K562 (cell line): ENCODE data around the gene CAMK2G. TPM values are rescaled to one million over a fixed set of nuclear protein-coding genes. Genes with fewer than 3 reads are reported as not detected.
A peak's percentile ranks its signal among the peaks of the same experiment; 100 is the strongest.

Source experiments
- ARHGAP35 ChIP-seq: fragments of 450-650 bp; IDR thresholded peaks from 2 replicates; pipeline ENCODE4 v1.6.1; 2018; ENCODE audit not compliant: partially characterized antibody
- CBX5 ChIP-seq: IDR thresholded peaks from 2 replicates; pipeline ENCODE4 v1.6.1; 2014; ENCODE audit warnings: low read depth, borderline replicate concordance
- CTBP1 ChIP-seq: fragments of 450-650 bp; IDR thresholded peaks from 2 replicates; pipeline ENCODE4 v1.6.1; 2016; ENCODE audit warnings: borderline replicate concordance
- GABPB1 ChIP-seq: sonication (generic); formaldehyde crosslinking; IDR thresholded peaks from 2 replicates; pipeline ENCODE4 v1.8.0; 2022; ENCODE audit warnings: mild to moderate bottlenecking, missing genetic modification reagents
- MITF ChIP-seq: IDR thresholded peaks from 2 replicates; pipeline ENCODE4 v1.6.1; 2014; ENCODE audit warnings: antibody characterized with exemption
- RBM34 ChIP-seq: fragments of 200-400 bp; formaldehyde crosslinking; IDR thresholded peaks from 2 replicates; pipeline ENCODE4 v1.6.1; 2018; ENCODE audit warnings: low read length, borderline replicate concordance; ENCODE audit not compliant: insufficient read depth
- REST ChIP-seq, 2 experiments: fragments of 450-650 bp; formaldehyde crosslinking in 1 of 2; IDR thresholded peaks; 2 replicates each; pipeline versions ENCODE4 v1.4.0 to v1.6.1; 2014 to 2020; ENCODE audit warnings: mild to moderate bottlenecking in 2 of 2, borderline replicate concordance in 1 of 2, low read depth in 1 of 2
- SMAD4 ChIP-seq: fragments of 250-450 bp; sonication (Bioruptor Pico); conservative IDR thresholded peaks from 2 replicates; pipeline ENCODE4 v1.8.0; 2021; ENCODE audit warnings: inconsistent platforms, mild to moderate bottlenecking, moderate library complexity
- TFAP4 ChIP-seq: sonication (generic); formaldehyde crosslinking; IDR thresholded peaks from 2 replicates; pipeline ENCODE4 v1.8.0; 2022; ENCODE audit warnings: missing genetic modification reagents, mild to moderate bottlenecking, moderate library complexity, borderline replicate concordance
- UBTF ChIP-seq, 2 experiments: IDR thresholded peaks; 2 replicates each; pipeline ENCODE4 v1.6.1; 2012; ENCODE audit warnings: improper control_type of control experiment in 2 of 2, low read depth in 2 of 2, low read length in 2 of 2, borderline replicate concordance in 1 of 2
- ZBED1 ChIP-seq: IDR thresholded peaks from 2 replicates; pipeline ENCODE4 v1.6.1; 2014
- ZNF347 ChIP-seq: fragments of 450-650 bp; formaldehyde crosslinking; IDR thresholded peaks from 2 replicates; pipeline ENCODE4 v1.4.0; 2020; ENCODE audit warnings: low read depth, mild to moderate bottlenecking, moderate library complexity
- ZNF583 ChIP-seq: fragments of 250-450 bp; sonication (Bioruptor Pico); IDR thresholded peaks from 2 replicates; pipeline ENCODE4 v1.4.0; 2020
- polyA plus RNA-seq, 8 experiments: library from polyadenylated mRNA; depleted of rRNA in 4 of 8; stranded (reverse) in 5 of 8; unstranded in 3 of 8; fragments of >200 nt; fragmentation: Nextera tagmentation in 2 of 8; fragmentation: Illumina TruSeq in 1 of 8; extraction: Ambion mirVana in 2 of 8; extraction: Trizol in 1 of 8; gene quantifications; 2 replicates each; pipeline versions ENCODE4 v1.2.1 to v1.2.3, GENCODE V29; 2011 to 2014; ENCODE audit warnings: inconsistent platforms in 1 of 8, missing spikeins in 1 of 8
- total RNA-seq, 7 experiments: library from RNA; depleted of rRNA in 6 of 7; stranded (reverse); fragments of >200 nt in 6 of 7; fragmentation: Illumina TruSeq in 2 of 7; extraction: Trizol in 2 of 7; gene quantifications; 2 replicates each; pipeline versions ENCODE4 v1.2.1 to v1.2.3, GENCODE V29; 2011 to 2021; ENCODE audit warnings: low replicate concordance in 1 of 7

Gene CAMK2G
- total and polyA plus RNA-seq, 9 of the 15 experiments (the other 6 are each of a cell fraction or from before 2014, with no cell fraction given) = 9.0 to 37.9 (median 32.6) TPM

- TF ChIP-seq TFAP4 (CRISPR knock-in tag) (peak; percentile 11; the same call in 1 of the 2 replicates), ZNF583 (CRISPR knock-in tag) (no peak), ARHGAP35 (no peak), MITF (0 out of 2 replicates have a peak, but pooled peaks have one; percentile 8), RBM34 (no peak), ZBED1 (no peak; the same call in 1 of the 2 replicates), UBTF (IDR thresholded peaks at IDR 0.05; ENCODE audit: borderline replicate concordance in 1 of 2, low read depth in 2 of 2, low read length in 2 of 2) (peak; percentile 63 to 89; a peak in 3 of 4 replicates), CBX5 (no peak), ZNF347 (CRISPR knock-in tag) (no peak), SMAD4 (CRISPR knock-in tag) (peak; percentile 64), GABPB1 (CRISPR knock-in tag) (peak; percentile 8; the same call in 1 of the 2 replicates), REST (IDR thresholded peaks at IDR 0.05; ENCODE audit: borderline replicate concordance) (0 out of 2 replicates have a peak, but pooled peaks have one; percentile 20), REST (CRISPR knock-in tag; IDR thresholded peaks at IDR 0.05; ENCODE audit: low read depth) (no peak), CTBP1 (peak; percentile 59; the same call in 1 of the 2 replicates)
These were observed 36.6 kb upstream of the CAMK2G start, which contains the start of gene PLAU (continued) for GRCh38 chr10:73910764-73911552.
